NCI-H2081 (cell line): Measurements from ENCODE around the gene SH3GLB2.

Source experiments
- DNase-seq, 2 experiments: peaks; one replicate each; lab custom pipeline; 2025; lab: John Stamatoyannopoulos, UW

SH3GLB2 gene

GRCh38 chr9:129028192-129028966 is at the start of gene SH3GLB2:
Gene SH3GLB2, minus strand, starts transcription at chr9:129028331. Its CDS starts 177 bp downstream, at chr9:129028154.
- peak; percentile 81 to 91 for DNase-seq

GRCh38 chr9:129077236-129077635 is 49.1 kb upstream of the SH3GLB2 start:
- no peak for DNase-seq

- no peak for DNase-seq
Observed at GRCh38 chr9:129076640-129077037, 48.5 kb upstream of the SH3GLB2 start.

- no peak for DNase-seq
Observed at GRCh38 chr9:129075996-129076639, 48.0 kb upstream of the SH3GLB2 start.

- DNase-seq: no peak
Observed at GRCh38 chr9:129074106-129074505, 46.0 kb upstream of the SH3GLB2 start.

GRCh38 chr9:129073404-129073803 is 45.3 kb upstream of the SH3GLB2 start:
- DNase-seq: no peak

- no peak for DNase-seq
Observed at GRCh38 chr9:129072171-129072570, 44.0 kb upstream of the SH3GLB2 start.

GRCh38 chr9:129071526-129072126 is 43.5 kb upstream of the SH3GLB2 start:
- DNase-seq: no peak

- no peak for DNase-seq
Observed at GRCh38 chr9:129070696-129071525, 42.8 kb upstream of the SH3GLB2 start.

GRCh38 chr9:129069862-129070641 is 41.9 kb upstream of the SH3GLB2 start:
- no peak for DNase-seq

GRCh38 chr9:129068990-129069861 is 41.1 kb upstream of the SH3GLB2 start:
- no peak for DNase-seq

GRCh38 chr9:129068110-129068509 is 40.0 kb upstream of the SH3GLB2 start:
- DNase-seq: no peak

- DNase-seq: no peak
Observed at GRCh38 chr9:129064499-129064908, 36.4 kb upstream of the SH3GLB2 start.

GRCh38 chr9:129063061-129063460 is 34.9 kb upstream of the SH3GLB2 start:
- no peak for DNase-seq

GRCh38 chr9:129060991-129061390 is 32.9 kb upstream of the SH3GLB2 start:
- DNase-seq: no peak

GRCh38 chr9:129059796-129060785 is 32.0 kb upstream of the SH3GLB2 start:
- DNase-seq: no peak

GRCh38 chr9:129058965-129059795 is 31.0 kb upstream of the SH3GLB2 start:
- no peak for DNase-seq

GRCh38 chr9:129054163-129054851 is 26.2 kb upstream of the SH3GLB2 start:
- no peak for DNase-seq
